NB4 (cell line): ENCODE measurements around the gene CEP55.

Experiments
- DNase-seq: peaks from one replicate; pipeline ENCODE4 v3.0.0; 2010; ENCODE audit warnings: low read depth
- H3K4me3 ChIP-seq: one replicate; pipeline ENCODE4 v1.5.1; 2011; ENCODE audit warnings: mild to moderate bottlenecking, low read depth, low read length, moderate library complexity
- MYC ChIP-seq: IDR thresholded peaks from 2 replicates; pipeline ENCODE4 v1.6.1; 2011; ENCODE audit warnings: low read depth, low read length
- POLR2A ChIP-seq: IDR thresholded peaks from 2 replicates; pipeline ENCODE4 v1.6.1; 2011; ENCODE audit warnings: mild to moderate bottlenecking; ENCODE audit not compliant: insufficient read length; ENCODE audit errors: extremely low read depth
- TF ChIP-seq, protein P1 (sequence below): IDR thresholded peaks from one replicate; pipeline ENCODE4 v1.5.1; 2012; ENCODE audit warnings: low read depth, low read length
- TF ChIP-seq, protein P2 (sequence below): IDR thresholded peaks from 2 replicates; pipeline ENCODE4 v1.6.1; 2011; ENCODE audit warnings: low read depth, low read length

The CEP55 gene

DNA sequence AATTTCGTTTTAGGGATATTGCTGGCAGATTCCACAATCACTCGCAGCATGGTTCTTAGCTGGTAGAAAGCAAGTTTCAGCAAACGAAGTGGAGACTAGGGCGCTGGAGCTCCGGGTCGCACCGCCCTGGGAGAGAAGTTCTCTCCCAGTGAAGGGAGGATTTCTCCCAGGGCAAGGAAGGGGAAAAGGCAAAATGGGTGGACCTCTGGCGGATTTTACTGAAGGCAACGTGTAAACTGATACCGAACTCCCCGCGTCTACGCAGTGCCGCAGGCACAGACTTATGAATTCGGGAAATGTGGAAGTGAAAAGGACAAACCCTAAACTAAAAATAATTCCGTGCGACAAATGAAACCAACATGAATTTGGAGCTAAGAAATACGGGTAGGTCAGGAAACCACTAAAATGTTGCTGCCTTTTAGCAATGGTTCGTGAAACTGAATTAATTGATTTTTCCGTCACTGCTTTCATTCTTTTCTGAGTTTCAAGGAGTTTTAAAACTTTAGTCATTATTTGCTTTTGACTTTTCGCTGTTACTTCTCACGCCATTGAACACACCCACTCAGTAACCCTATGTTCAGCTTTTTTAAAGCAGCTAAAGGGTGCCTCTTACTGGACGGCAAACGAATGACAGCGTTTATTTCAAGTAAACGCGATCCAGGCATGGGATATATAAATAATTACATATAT is 14.1 kb upstream of the CEP55 start, which contains the start of gene MYOF:
MYOF (minus strand) TSS at position 190 of the 690 bp plus-strand sequence; CDS start at position 50, 140 bp downstream.
- TF ChIP-seq, protein P1, sequence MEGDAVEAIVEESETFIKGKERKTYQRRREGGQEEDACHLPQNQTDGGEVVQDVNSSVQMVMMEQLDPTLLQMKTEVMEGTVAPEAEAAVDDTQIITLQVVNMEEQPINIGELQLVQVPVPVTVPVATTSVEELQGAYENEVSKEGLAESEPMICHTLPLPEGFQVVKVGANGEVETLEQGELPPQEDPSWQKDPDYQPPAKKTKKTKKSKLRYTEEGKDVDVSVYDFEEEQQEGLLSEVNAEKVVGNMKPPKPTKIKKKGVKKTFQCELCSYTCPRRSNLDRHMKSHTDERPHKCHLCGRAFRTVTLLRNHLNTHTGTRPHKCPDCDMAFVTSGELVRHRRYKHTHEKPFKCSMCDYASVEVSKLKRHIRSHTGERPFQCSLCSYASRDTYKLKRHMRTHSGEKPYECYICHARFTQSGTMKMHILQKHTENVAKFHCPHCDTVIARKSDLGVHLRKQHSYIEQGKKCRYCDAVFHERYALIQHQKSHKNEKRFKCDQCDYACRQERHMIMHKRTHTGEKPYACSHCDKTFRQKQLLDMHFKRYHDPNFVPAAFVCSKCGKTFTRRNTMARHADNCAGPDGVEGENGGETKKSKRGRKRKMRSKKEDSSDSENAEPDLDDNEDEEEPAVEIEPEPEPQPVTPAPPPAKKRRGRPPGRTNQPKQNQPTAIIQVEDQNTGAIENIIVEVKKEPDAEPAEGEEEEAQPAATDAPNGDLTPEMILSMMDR: peak; percentile 50
- TF ChIP-seq MYC: peak; percentile 37; the same call in 1 of the 2 replicates
- TF ChIP-seq, protein P2, sequence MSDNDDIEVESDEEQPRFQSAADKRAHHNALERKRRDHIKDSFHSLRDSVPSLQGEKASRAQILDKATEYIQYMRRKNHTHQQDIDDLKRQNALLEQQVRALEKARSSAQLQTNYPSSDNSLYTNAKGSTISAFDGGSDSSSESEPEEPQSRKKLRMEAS: peak; percentile 34; the same call in 1 of the 2 replicates
- TF ChIP-seq POLR2A: no peak
- peak; percentile 88 for DNase-seq
- H3K4me3 ChIP-seq: peak within 1 kb of the TSS; percentile 83

DNA sequence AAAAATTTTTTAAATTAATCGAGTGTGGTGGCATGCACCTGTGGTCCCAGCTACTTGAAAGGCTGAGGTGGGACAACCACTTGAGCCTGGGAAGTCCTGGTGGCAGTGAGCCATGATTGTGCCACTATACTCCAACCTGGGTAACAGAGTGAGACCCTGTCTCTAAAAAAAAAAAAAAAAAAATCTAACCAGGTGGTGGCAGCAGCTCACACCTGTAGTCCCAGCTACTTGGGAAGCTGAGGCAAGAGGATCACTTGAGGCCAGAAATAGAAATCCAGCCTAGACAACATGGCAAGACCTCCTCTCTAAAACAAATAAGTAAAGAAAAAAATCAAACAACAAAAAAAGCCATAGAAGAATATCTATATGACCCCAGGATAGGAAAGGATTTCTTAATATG is 10.7 kb upstream of the CEP55 start:
- no peak for DNase-seq
- TF ChIP-seq MYC: no peak
- TF ChIP-seq, protein P2: no peak
- TF ChIP-seq, protein P1: no peak
- TF ChIP-seq POLR2A: no peak
- no peak overlapping the region for H3K4me3 ChIP-seq

DNA sequence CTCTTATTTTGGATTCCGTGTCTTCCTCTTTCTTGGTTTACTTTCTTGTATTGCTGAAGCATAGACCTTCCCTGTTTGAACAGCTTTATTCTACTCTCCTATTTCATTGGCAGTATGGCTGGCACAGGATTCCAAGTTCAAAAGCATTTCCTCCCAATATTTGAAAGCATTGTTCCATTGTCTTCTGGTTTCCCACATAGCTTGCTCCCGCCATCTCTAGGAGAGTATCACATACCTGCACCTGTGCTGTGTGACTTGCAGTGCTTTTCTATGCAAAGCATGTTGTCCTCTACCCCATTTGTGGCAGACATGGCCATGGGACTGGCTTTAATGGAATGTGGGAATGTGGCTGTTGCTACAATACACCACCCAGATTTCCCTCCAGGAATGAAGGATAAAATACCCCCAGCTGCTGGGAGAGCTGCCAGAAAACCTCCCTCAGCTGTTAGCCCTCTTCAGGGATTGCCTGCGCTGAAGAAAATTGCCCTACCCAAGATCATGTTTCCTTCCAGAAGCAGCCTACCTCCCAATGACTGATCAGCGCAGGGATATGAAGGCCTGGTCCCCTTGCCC is 7.4 kb upstream of the CEP55 start:
- H3K4me3 ChIP-seq: no peak overlapping the region
- DNase-seq: no peak
- TF ChIP-seq MYC: no peak
- TF ChIP-seq, protein P2: no peak
- TF ChIP-seq POLR2A: no peak
- TF ChIP-seq, protein P1: no peak

DNA sequence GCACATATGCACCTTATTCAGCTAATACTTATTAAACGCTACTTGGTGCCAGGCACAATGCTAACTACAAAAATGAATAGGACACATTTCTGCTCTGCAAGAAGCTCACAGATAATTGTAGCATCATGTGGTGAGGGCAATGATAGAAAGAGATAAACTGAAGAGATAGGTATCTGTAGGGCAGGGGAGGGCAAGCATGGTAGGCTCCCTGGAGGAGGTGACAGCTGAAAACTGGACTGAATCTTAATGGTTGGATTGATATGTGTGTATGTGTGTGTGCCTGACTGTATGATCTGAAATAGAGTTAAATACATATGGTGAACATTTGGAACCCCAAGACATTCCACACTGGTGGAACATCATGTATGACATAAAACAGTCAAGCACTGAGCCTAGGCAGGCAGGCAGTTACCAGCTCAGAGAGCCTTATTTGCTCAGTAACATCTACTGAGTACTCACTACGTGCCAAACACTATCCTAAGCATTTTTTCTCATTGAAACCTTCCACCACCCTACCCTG is 4.8 kb upstream of the CEP55 start:
- no peak overlapping the region for H3K4me3 ChIP-seq
- no peak for DNase-seq
- TF ChIP-seq, protein P2: no peak
- TF ChIP-seq MYC (no peak), POLR2A (no peak)
- TF ChIP-seq, protein P1: no peak

DNA sequence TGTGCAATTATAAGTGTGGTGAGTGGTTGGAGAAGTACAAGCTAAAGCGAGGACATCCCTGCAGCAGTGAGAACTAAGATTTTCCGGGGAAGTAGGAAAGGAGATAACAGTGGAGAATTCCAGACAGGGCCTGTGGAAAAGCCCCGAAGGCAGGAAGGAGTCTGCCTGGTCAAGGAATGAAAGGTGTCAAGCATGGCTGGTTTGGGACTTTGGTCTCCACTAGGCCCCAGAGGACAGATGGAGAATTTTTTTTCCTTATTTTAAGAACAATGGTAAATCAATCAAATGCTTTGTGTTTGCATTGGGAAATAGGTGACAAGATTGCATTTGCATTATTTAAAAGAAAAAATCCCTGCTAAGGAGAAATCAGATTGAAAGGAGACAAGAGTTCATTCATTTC is 3.2 kb upstream of the CEP55 start:
- no peak for TF ChIP-seq MYC
- TF ChIP-seq, protein P1: no peak
- TF ChIP-seq POLR2A: no peak
- TF ChIP-seq, protein P2: no peak
- no peak for DNase-seq
- H3K4me3 ChIP-seq: no peak overlapping the region
